GM12865 (cell line): ENCODE measurements around the gene UNC5B.

Source experiments
- DNase-seq: peaks from one replicate; pipeline ENCODE4 v3.0.0; 2010; ENCODE audit warnings: low read depth
- H3K4me3 ChIP-seq: 2 replicates; pipeline ENCODE4 v1.5.1; 2011; ENCODE audit warnings: mild to moderate bottlenecking, low read depth, low read length, control low read depth
- TF ChIP-seq, protein P1 (sequence below): IDR thresholded peaks from 2 replicates; pipeline ENCODE4 v1.5.1; 2011; ENCODE audit warnings: low read length, control low read depth, low read depth, inconsistent platforms; ENCODE audit not compliant: insufficient read depth; ENCODE audit errors: missing control alignments

UNC5B gene

DNA sequence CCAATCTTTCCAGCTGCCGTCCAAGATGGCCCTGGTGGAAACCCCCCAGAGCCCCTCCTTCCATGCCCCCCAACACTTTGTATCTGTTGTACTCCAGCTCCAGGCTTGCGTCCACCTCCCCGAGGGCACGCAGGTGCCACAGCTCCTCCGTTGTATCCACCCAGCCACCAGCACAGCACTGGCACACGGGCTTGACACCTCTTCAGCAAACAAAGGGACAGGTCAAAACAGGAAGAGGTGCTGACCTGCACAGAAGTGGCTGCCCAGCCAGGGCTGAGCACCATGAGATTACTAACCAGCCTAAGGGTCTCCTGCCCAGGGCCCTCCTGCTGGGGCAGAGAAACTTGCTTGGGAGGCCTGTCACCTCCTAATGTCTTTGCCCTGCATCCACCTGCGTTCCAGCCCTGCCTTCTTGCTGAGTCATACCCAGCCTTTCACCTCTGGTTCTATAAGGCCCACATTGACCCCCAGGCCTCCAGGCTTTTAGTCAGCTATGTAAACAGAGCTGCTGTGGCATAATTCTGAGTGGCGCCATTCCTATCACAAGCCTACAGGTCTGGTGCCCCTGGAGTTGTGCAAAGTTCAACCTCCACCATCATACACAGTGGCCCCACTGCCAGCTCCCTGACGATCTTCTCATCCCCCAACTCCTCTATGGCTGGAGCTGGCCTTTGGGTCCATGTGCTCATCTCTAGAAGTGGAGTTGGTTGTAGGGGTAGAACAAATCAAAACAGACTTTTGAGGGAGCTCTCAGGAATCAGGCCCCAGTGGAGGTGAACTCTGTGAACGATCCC is 127.6 kb downstream of the UNC5B start:
- peak; percentile 9 for DNase-seq
- H3K4me3 ChIP-seq: no peak overlapping the region
- TF ChIP-seq, protein P1, sequence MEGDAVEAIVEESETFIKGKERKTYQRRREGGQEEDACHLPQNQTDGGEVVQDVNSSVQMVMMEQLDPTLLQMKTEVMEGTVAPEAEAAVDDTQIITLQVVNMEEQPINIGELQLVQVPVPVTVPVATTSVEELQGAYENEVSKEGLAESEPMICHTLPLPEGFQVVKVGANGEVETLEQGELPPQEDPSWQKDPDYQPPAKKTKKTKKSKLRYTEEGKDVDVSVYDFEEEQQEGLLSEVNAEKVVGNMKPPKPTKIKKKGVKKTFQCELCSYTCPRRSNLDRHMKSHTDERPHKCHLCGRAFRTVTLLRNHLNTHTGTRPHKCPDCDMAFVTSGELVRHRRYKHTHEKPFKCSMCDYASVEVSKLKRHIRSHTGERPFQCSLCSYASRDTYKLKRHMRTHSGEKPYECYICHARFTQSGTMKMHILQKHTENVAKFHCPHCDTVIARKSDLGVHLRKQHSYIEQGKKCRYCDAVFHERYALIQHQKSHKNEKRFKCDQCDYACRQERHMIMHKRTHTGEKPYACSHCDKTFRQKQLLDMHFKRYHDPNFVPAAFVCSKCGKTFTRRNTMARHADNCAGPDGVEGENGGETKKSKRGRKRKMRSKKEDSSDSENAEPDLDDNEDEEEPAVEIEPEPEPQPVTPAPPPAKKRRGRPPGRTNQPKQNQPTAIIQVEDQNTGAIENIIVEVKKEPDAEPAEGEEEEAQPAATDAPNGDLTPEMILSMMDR: no peak

DNA sequence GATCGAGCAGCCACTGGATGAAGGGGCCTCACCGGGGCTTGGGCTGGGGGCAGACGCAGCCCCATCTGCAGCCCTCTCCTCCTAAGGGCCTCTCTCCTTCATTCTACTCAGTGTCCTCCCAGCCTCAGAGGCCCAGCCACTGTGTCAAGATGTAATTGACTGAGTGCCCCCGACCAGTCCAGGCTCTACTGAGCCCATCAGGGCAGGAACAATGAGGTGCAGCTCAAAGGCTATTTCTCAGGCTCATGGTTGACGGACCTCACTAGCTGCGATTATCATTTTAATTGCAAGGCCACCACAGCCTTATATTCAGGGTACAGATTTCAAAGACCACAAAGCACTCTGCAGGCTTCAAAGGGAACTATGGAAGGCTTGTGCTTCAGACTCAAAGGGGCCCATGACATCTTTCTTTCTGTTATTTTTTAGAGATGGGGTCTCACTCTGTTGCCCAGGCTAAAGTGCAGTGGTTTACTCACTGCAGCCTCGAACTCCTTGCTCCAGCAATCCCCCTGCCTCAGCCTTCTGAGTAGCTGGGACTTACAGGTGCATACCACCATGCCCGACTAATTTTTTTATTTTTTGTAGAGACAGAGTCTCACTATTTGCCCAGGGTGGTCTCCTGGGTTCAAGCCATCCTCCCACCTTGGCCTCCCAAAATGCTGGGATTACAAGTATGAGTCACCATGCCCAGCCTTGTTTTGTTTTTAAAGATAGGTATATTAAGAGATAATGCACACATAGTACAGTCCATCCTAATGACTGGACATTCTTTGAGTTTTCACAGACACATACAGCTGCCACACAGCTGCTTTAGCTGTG is 130.4 kb downstream of the UNC5B start:
- DNase-seq: no peak
- TF ChIP-seq, protein P1: no peak
- H3K4me3 ChIP-seq: no peak overlapping the region

DNA sequence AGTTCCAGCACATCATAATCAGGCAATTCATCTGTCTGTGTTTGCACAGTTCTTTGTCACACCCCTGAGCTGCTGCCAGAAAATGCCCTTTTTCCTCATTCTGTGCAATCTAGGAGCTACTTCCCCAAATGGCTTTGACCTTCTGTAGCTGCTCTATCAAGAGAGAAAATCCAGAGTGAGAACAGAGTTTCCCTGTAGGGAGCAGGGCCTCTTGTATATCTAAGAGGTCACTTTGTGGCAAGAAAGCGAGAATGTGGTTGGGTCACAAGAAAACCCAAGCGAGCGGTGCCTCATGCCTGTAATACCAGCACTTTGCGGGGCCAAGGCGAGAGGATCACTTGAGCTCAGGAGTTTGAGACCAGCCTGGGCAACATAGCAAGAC is 131.0 kb downstream of the UNC5B start:
- DNase-seq: peak; percentile 8
- H3K4me3 ChIP-seq: no peak overlapping the region
- TF ChIP-seq, protein P1: no peak

GRCh38 chr10:71344154-71344925 is 132.0 kb downstream of the UNC5B start:
- DNase-seq: no peak
- TF ChIP-seq, protein P1: no peak
- H3K4me3 ChIP-seq: no peak overlapping the region

DNA sequence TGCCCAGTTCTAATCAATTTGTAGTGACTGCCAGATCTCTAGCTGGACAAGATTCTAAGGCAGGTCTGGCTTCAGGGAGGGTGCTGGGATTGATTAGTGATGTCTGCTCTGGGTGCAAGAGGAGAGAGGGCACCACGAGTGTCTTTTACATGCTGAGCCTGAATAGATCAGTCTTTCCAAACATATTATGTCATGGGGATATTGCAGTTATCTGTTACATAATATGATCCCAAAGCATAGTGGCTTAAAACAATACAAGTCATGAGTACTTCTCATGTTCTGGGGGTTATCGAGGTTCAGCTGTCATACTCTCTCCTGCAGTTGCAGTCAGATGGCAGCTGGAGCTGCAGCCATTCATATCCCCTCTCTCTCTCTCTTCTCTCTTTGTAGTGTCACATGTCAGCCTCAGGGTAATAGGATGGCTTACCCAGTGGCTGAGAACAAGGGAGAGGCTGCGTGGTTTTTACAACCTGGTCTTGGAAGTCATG is 132.7 kb downstream of the UNC5B start:
- H3K4me3 ChIP-seq: no peak overlapping the region
- TF ChIP-seq, protein P1: no peak
- no peak for DNase-seq

- TF ChIP-seq, protein P1: no peak
- no peak for DNase-seq
- no peak overlapping the region for H3K4me3 ChIP-seq
Measured at GRCh38 chr10:71345694-71346093, 133.3 kb downstream of the UNC5B start.
